OCI-LY7 (cell line): ENCODE results near the gene CUX1.

Experiments
- EZH2phosphoT487 ChIP-seq: fragments of 200-600 bp; sonication (generic); IDR thresholded peaks from 2 replicates; pipeline ENCODE4 v1.6.1; 2018; ENCODE audit warnings: low read depth, borderline replicate concordance, mild to moderate bottlenecking, mixed run types, antibody characterized with exemption, low read length, moderate library complexity, mixed read lengths
- TF ChIP-seq, protein P1 (sequence below): fragments of 200-600 bp; sonication (generic); conservative IDR thresholded peaks from 2 replicates; pipeline ENCODE4 v1.5.1; 2014; ENCODE audit warnings: mild to moderate bottlenecking, antibody characterized with exemption, low read length, moderate library complexity, mixed read lengths

DNA sequence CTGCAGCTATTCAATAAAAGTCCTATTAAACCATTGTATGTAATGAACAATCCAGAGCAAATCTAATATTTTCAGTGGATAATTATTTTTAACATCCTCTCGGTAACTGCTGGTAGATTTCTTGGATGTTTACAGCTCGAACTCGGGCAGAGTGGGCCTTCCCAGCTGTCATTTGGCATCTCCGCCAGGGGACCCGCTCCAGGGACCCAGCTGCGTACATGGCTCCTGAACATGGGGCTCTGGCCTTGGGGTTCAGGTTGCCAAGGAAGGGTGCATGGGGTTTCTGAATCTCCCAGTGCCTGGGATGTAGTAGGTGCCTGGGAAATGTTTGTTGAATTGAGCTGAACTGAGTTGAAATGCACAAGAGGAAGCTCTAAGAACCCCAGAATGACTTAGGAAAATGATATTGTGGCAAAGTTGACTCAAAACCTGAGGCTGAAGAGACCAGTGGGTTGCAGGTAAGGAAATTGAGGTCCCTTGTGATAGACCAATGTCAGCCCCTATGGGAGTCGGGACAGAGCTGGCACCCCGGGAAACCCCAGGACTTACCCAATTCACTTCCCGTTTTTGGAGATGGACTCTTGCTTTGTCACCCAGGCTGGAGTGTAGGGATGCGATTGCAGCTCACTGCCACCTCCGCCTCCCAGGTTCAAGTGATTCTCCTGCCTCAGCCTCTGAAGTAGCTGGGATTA lies 228.4 kb downstream of the CUX1 start:
- TF ChIP-seq, protein P1, sequence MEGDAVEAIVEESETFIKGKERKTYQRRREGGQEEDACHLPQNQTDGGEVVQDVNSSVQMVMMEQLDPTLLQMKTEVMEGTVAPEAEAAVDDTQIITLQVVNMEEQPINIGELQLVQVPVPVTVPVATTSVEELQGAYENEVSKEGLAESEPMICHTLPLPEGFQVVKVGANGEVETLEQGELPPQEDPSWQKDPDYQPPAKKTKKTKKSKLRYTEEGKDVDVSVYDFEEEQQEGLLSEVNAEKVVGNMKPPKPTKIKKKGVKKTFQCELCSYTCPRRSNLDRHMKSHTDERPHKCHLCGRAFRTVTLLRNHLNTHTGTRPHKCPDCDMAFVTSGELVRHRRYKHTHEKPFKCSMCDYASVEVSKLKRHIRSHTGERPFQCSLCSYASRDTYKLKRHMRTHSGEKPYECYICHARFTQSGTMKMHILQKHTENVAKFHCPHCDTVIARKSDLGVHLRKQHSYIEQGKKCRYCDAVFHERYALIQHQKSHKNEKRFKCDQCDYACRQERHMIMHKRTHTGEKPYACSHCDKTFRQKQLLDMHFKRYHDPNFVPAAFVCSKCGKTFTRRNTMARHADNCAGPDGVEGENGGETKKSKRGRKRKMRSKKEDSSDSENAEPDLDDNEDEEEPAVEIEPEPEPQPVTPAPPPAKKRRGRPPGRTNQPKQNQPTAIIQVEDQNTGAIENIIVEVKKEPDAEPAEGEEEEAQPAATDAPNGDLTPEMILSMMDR, result no peak
- no peak for TF ChIP-seq EZH2phosphoT487
